ENCODE results near the gene WEE1. TPM values are rescaled to one million over a fixed set of nuclear protein-coding genes. Genes with fewer than 3 reads are reported as not detected.
"Not testable (repeated sequence)": the region's sequence is repeated elsewhere in the genome, so short reads cannot be mapped to it uniquely, and the experiment has no call there.

Gene WEE1
- total and polyA plus RNA-seq, 2 donors (not counting 3 experiments of a cell fraction or from before 2014, with no cell fraction given) = 19.2 to 42.8 TPM

GRCh38 chr11:9549216-9549615 lies 24.3 kb upstream of the WEE1 start:
- intact Hi-C loops (cut with micrococcal nuclease) = not testable (repeated sequence)
- CTCF ChIA-PET = interaction anchor here (2.4 kb wide), 1 partner anchor 15 kb away, joined by 16 read pairs; no protein-coding TSS in a partner anchor

GRCh38 chr11:9550191-9550628 lies 23.3 kb upstream of the WEE1 start:
- ChIA-PET CTCF (interaction anchor here (2.4 kb wide), 1 partner anchor 16 kb away, joined by 16 read pairs; no protein-coding TSS in a partner anchor), POLR2A (no interaction called here)
- H3K9me1 ChIP-seq (replicated peaks; ENCODE audit: control insufficient read depth, extremely low read depth, insufficient read depth, low read length) = no peaks in the 10 kb centered on the region
- intact Hi-C loops (cut with micrococcal nuclease) (no loop called here), dilution Hi-C loops (cut with MboI; ENCODE audit: extremely low pct_ligation_motif_present, low sequenced_read_pairs) (no loop called here)
- H3K4me1 ChIP-seq (ENCODE audit: control insufficient read depth, extremely low read depth, insufficient read depth, low read length) = peaks cover 5% of the 10 kb centered on the region
- no peaks in the 10 kb centered on the region for H3K79me2 ChIP-seq (ENCODE audit: control insufficient read depth, insufficient read depth, low read length)
- no peak overlapping the region for H3K4me3 ChIP-seq (replicated peaks in 1 of 3; ENCODE audit: insufficient read depth in 1 of 3, low read depth in 1 of 3, low read length in 3 of 3)
- no peak overlapping the region for H3K4me2 ChIP-seq (ENCODE audit: insufficient read depth, low read length)
- H3K9ac ChIP-seq (replicated peaks; ENCODE audit: extremely low read depth, insufficient read depth, low read length) = no peak overlapping the region
- no peaks in the 10 kb centered on the region for H3K9me3 ChIP-seq (replicated peaks; ENCODE audit: control insufficient read depth, insufficient read depth, low read length)
- H3K27me3 ChIP-seq (ENCODE audit: control insufficient read depth in 2 of 2, insufficient read depth in 2 of 2, low read length in 2 of 2) = no peaks in the 10 kb centered on the region
- TF ChIP-seq EZH2 (IDR thresholded peaks at IDR 0.05; ENCODE audit: borderline replicate concordance, low read depth, low read length, severe bottlenecking) (no peak), MYC (IDR thresholded peaks at IDR 0.05; ENCODE audit: low read depth, low read length) (no peak), POLR2A (IDR thresholded peaks at IDR 0.05; ENCODE audit: low read depth, low read length) (no peak), GATA2 (IDR thresholded peaks at IDR 0.05; ENCODE audit: insufficient read depth, insufficient read length, low read depth, low read length) (no peak), FOS (IDR thresholded peaks at IDR 0.05; ENCODE audit: borderline replicate concordance, insufficient read depth, low read length) (no peak), POLR2AphosphoS5 (IDR thresholded peaks at IDR 0.05; ENCODE audit: insufficient read depth, low read depth, low read length) (no peak), MAX (IDR thresholded peaks at IDR 0.05; ENCODE audit: insufficient read depth, insufficient read length) (no peak), CTCF (IDR thresholded peaks at IDR 0.05; ENCODE audit: extremely low read depth in 1 of 2, insufficient read depth in 1 of 2, low read depth in 1 of 2, low read length in 2 of 2) (no peak), JUN (IDR thresholded peaks at IDR 0.05; ENCODE audit: borderline replicate concordance, insufficient read depth, insufficient read length, low read depth) (no peak)
- no peak overlapping the region for H2AFZ ChIP-seq (ENCODE audit: low read depth, low read length)
- BruUV-seq (replicated peaks) = no TSS peak
- FAIRE-seq (no peak), DNase-seq (ENCODE audit: low read depth, low spot score) (no peak)
- H4K20me1 ChIP-seq (replicated peaks; ENCODE audit: control insufficient read depth, extremely low read depth, insufficient read depth, low read length) = no peaks in the 10 kb centered on the region
- H3K36me3 ChIP-seq (ENCODE audit: control insufficient read depth in 2 of 2, extremely low read depth in 1 of 2, insufficient read depth in 2 of 2, low read length in 2 of 2) = no peaks in the 10 kb centered on the region
- no peak overlapping the region for H3K27ac ChIP-seq (ENCODE audit: insufficient read depth, low read depth, low read length)

More at GRCh38 chr11:9549216-9549615, 24.3 kb upstream of the WEE1 start:
- H3K27ac ChIP-seq (ENCODE audit: insufficient read depth, low read depth, low read length); BruUV-seq (replicated peaks); H3K27me3 ChIP-seq (ENCODE audit: control insufficient read depth in 2 of 2, insufficient read depth in 2 of 2, low read length in 2 of 2); FAIRE-seq; H3K4me2 ChIP-seq (ENCODE audit: insufficient read depth, low read length); H3K9me1 ChIP-seq (replicated peaks; ENCODE audit: control insufficient read depth, extremely low read depth, insufficient read depth, low read length); H3K4me3 ChIP-seq (replicated peaks in 1 of 3; ENCODE audit: insufficient read depth in 1 of 3, low read depth in 1 of 3, low read length in 3 of 3); H3K36me3 ChIP-seq (ENCODE audit: control insufficient read depth in 2 of 2, extremely low read depth in 1 of 2, insufficient read depth in 2 of 2, low read length in 2 of 2); H3K79me2 ChIP-seq (ENCODE audit: control insufficient read depth, insufficient read depth, low read length); dilution Hi-C loops (cut with MboI; ENCODE audit: extremely low pct_ligation_motif_present, low sequenced_read_pairs); H3K4me1 ChIP-seq (ENCODE audit: control insufficient read depth, extremely low read depth, insufficient read depth, low read length); DNase-seq (ENCODE audit: low read depth, low spot score); H4K20me1 ChIP-seq (replicated peaks; ENCODE audit: control insufficient read depth, extremely low read depth, insufficient read depth, low read length); H2AFZ ChIP-seq (ENCODE audit: low read depth, low read length); POLR2A ChIA-PET; H3K9ac ChIP-seq (replicated peaks; ENCODE audit: extremely low read depth, insufficient read depth, low read length); H3K9me3 ChIP-seq (replicated peaks; ENCODE audit: control insufficient read depth, insufficient read depth, low read length): not testable (repeated sequence)
